NCI-H1092 treated with DMSO at 0.1 percent for 48 hours (cell line): ENCODE measurements around the gene LDLRAD4.

Source experiments
- DNase-seq: peaks from one replicate; lab custom pipeline; 2025; lab: John Stamatoyannopoulos, UW

The LDLRAD4 gene

DNA sequence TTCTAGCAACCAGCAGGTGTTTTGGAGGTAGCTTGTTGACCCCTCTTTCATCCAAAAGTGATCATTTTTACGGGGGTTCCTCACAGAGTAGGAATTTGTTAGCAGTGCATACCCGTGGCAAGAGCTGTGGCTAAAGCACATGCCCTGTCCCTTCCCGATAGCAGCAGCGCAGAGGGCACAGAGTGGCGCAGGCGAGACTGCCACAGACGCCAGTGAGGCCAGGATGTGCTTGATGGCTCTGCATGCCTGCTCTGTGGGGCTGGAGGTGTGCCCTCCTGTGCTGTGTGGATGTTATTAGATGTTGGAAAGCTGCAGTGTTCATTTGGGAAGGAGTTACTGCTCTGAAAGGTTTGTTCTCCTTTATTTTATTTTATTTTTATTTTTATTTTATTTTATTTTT lies 354.2 kb downstream of the LDLRAD4 start:
- no peak for DNase-seq

DNA sequence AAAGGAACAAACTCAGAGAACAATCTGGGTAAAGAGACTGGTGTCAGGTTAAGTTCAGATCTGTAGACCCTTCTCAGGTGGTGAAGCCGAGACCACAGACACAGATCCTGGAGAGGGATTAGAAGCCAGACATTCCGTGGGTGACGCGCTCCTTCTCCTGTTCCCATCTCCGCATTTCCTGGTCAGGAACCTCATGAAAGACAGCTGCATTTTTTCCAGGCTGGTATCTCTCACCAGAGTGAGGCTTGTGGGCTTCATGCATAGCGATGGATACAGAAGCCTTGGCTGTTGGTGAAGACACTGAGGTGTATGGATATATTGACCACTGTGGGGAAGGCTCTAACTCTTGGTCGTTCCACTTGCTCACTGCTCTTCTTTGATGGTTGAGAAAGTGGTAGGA lies 355.2 kb downstream of the LDLRAD4 start:
- DNase-seq: no peak

DNA sequence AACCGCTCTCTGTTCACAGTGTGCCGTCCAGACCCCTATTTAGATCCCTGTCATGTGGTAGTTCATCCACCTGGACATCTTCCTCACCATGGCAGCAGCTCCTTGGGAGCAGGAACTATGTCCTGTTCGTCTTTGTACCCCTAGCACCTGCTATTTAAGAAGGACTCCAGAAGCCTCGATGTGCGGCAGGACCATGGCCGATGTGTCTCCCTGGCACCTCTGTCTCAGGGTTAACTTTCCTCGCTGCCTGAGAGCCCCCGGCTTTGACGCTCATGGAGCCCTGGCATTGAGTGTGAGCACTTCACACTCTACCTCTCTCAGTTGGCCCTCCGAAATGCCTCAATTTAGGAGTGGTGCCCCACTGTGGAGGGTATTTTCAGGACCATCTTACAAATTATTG lies 355.8 kb downstream of the LDLRAD4 start:
- no peak for DNase-seq

DNA sequence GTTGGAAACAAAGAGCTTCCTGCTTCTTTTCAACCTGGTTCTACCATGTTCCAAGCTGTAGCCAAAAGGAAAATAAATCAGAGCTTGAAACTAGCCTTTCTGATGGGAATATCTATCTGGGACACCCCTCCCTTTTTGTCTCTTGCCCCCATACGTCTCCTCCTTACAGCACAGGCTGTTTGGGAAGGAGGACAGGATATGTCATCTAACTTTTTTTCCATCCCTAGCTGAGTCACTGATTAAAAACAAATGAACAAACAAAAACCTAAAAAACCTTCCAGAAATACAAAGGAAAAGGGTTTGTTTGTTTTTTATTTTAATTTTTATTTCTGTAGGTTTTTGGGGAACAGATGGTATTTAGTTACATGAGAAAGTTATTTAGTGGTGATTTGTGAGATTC lies 356.2 kb downstream of the LDLRAD4 start:
- DNase-seq: no peak

DNA sequence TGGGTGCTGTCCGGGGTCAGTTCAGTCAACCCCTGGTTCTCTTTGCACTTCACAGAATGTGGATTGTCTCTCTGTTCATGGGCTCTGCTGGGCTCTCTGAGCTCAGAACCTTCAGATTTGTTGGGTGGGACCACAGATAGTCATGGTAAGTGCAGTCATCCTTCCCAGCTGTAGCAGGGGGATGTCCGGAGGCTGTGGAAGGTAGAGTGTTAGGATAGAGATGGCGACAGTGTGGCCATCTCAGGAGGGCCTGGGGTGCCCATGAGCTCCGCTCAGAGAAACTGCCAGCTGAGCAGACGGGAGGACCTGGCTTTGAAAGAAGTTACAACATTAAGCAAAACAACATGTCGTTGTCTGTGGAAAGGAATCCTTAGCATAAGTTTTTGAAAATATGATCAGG lies 358.0 kb downstream of the LDLRAD4 start:
- DNase-seq: no peak

DNA sequence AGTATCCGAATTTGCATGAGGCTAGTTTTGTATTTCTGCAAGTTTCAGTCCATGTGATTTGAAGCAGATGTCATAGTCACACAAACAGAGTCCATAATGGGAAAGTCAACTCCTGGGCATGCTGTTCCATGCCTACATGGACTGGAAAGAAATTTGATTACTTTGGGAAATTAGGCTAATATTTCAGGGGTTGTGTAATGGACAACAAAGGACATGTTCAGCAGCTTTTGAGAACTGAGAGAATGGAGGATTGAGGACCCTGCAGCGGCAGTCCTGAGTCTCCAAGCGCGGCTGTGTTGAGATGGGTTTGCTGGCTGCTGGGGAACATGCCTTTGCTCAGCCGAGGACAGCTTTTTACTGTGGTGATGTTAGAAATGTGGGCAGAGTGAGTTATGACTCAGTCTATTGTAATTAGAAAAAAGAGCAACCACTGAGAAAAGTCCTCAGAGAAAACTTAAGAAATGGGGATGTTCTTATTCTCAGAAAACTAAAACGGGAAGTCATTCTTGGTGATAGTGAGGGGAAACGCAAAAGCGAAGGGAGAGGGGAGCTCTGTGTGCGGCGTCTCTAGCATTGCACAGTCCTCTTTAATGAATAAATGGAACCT lies 358.6 kb downstream of the LDLRAD4 start:
- no peak for DNase-seq

DNA sequence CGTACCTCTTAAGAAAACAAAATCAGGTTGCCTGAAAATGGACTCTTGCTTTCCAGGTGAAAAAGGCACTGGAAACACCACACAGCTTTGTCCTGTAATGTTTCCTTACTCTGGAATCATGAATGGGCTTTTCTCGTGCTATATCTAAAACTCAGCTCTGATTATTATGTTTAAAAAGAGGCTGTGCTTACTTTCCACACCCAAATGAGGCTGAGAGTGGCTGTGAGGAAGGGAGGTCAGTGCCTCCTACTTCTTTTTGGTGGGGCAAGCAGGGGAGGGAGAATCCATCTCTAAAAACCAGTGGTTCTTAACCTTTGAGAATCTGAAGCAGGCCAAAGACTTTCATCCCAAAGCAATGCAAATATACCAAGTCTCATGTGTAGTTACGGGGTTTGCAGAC lies 359.2 kb downstream of the LDLRAD4 start:
- DNase-seq: no peak

DNA sequence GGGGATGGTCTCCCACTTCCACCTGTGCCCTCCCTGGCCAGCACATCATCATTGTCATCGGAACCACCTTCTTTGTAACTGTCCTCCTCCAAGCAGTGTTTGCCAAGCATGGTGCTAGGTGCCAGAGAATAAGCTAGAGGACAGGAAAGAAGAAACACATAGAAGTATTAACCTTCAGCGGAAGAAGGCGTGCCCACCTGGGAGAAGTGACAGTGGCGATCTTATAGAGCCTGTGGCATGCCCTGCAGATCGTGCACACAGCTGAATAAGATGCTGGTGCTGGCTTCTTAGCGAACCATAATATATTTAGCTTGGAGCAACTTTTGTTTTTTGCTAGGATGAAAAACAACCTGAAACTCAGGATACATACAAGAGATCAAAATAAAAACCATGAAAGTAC lies 359.8 kb downstream of the LDLRAD4 start:
- DNase-seq: no peak

DNA sequence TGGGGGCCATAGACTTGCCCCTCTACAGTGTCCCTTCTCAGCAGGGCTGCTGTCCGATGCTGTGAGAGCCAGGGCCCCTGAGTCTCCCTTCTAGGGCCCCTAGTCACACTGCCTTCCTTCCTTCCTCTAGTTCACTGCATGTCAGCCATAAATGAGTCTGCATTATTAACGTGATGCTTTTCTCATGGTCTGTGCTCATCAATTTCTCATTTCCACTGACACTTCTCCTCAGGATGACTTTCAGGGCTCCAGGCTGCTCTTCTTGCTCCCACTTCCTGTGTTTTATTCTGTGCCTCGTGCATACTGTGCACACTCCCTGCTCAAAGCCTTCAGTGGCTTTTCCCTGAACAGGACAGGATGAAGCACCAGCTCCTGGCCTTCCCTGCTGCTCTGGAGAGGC lies 361.3 kb downstream of the LDLRAD4 start:
- no peak for DNase-seq

DNA sequence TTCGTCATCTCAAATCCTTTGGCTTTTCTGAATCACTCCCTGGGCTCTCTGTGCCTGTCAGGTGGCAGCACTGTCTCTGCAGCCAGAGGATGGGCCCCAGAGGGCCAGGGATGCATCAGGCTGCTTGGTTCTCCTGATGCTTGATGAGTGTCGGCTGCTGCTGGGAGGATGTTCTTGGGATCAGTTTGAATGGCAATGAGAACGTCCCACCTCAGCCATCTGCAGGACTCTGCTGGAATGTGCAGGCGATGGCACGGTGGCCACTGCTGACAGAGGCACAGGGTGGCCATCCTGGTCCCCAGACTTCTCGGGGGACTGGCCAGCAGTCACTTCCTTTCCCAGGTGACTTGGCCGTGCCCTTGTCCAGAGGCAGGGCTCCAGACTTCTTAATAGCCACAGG lies 361.8 kb downstream of the LDLRAD4 start:
- DNase-seq: no peak

DNA sequence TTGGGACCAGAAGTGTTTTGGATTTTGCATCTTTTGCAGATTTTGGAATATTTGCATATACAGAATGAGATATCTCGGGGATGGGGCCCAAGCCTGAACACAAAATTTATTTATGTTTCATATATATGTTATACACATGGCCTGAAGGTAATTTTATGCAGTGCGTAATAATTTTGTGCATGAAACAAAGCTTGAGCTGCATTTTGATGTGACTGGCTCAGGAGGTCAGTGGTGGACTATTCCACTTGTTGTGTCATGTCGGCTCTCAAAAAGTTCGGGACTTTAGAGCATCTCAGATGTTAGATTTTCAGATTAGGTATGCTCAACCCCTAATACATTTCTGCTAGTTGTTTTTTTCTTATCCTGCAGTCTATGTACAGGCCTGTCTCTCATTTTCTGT lies 362.4 kb downstream of the LDLRAD4 start:
- DNase-seq: no peak

DNA sequence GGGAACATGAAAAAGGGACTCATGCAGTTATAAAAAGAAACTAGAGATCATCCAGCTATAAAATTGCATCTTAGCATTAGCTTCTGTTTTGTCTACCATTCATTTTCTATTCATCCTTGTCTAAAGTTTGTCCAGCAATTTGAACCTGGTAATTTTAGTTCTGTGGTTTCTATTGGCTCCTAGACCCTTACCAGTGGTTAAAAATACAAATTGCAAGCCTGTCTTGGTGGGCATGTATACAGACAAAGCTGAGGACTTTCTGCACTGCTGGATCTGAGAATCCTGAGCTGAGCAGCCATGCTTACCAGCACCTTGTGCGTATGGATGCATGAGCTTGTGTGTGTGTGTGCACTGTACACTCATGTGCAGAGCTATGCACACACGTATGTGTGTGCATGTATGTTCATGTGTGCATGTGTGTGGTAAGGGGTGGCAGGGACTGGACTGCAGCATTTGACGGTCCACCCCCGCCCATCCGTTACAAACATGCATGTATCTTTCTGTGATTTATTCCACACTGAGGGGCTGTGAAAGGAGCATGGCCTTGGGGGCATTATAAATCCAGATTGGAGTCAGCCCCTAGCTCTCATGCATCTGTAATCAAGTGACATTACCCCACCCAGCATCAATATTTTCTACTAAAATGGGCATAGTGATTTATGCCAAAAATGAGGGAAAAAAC lies 363.1 kb downstream of the LDLRAD4 start:
- no peak for DNase-seq

DNA sequence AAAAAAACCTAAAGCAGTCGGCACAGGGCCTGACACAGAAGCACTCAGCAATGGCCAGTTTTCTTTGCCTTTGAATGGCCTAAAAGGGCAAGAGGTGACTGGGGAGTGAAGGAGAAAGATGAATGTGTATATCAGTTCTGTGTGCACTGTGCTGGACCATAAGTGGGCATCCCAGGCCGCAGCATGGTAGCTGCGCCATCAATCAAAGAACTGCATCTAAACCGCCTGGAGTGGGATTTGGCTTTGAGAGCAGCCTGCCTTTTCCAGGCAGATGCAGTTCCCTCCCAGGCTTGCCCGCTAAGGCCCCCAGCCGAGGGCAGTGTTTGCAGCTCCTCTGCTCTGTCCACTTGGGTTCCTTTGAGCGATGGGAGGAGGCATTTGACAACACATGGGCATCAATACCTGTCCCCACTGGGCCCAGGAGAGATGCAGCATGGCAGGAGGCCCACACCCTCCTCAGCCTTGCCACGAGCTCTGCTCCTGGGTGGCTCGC lies 363.7 kb downstream of the LDLRAD4 start:
- DNase-seq: no peak

DNA sequence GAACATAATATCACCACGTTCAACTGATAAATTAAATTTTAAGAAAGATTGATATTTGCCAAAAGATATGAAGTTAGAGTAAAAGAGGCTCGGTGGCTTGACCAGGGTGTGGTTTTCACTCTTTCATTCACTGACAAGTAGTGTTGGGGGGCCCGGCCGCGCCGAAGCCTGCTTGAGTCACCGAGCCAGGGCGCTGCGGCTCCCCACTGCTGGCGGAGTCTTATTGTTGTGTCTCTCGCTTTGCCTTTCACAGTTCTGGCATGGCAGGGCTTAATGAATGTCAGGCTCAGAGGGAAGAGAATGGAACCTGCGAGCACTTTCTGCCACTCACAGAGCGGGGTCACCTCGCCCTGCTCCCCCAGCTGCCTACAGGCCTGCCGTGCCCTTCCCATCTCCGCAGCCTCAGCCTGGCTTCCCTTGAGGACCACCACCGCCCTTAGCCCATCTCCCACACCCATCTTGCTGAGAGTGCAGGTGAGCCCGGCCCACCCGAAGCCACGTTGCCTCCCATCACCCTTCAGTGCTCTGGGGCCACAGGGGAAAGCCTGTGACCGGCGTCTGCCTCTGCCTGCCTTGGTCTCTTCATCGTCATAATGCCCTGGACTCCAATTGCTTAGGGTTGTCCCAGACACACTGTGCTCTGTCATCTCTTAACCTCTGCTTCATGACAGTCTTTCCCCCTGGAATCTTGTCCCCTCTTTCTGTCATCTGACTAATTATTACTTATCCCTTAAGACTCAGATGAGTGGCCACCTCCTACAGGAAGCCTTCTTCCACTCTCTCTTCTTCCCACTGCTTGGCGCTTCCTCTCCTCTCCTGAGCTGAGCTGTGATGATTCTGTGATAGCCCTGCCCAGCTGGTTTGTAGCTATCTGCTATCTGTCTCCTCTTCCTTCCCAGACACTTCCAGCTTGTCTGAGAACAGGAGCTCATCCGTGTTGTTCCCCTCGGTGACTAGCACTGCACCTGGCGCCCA lies 365.3 kb downstream of the LDLRAD4 start:
- no peak for DNase-seq

DNA sequence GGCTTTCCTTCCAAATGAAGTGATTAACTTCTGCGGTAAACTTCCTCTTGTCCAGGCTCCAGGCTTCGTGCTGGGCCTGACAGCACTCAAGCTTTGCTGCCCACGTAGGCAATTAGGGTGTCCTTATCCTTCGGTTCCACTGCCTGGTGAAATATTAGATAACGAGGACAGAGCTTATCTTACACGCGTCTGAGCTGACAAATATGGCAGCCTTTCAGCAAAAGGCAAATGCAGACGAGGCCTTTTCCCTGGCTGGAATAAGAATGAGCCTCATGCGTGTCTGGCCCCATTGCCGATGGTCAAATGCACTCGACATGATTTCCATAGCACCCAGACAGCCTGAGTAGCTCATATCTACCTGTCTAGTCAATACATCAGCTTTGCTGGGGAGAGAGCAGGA lies 366.3 kb downstream of the LDLRAD4 start:
- DNase-seq: no peak

DNA sequence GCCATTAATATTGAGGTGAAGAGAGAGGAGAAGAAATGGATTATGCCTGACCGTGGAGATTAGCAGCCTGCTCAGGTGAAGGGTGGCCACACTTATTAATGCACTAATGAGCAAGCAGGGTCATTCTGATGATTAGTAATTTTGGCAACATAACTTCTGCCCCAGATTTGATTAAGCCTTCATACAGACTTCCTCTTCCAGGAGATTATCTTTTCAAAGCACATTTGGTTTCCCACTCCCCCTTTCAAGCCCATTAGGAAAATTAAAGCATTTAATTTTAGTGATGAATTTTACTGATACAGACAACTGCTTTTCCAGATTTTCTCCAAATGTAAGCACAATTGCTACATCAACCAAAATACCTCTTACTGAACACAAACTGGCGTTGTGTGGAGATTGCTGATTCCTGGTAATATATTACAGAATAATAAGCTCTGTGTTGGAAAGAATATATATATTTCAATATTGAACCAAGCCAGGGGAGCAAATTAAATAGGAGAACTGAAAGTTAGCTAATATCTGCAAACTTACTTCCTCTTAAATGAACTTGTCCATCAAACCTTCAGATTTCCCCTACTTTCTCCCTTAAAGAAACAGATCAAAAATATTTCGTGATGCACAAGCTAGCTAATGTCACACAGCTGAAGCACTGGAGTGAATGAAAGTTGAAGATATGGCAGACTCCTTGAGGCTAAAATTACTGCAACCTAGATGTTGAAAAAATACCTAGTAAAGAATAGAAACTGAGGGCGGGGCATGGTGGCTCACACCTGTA lies 367.0 kb downstream of the LDLRAD4 start:
- no peak for DNase-seq

DNA sequence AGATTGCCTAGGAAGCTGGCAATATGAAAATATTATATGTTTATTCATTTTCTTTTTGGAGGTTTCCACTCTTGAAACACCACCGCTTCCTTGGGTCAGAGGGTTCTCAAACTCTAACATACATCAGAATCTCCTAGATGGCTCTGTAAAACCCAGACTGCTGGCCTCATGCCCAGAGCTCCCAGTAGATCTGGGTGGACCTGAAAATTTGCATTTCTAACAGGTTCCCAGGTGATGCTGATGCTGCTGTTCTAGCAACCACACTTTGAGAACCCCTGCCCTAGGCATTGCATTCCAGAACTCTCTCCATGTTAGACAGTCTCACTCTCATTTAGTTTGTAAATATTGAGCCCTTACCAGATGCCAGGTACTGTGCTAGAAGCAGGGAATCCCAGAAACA lies 368.4 kb downstream of the LDLRAD4 start:
- no peak for DNase-seq

DNA sequence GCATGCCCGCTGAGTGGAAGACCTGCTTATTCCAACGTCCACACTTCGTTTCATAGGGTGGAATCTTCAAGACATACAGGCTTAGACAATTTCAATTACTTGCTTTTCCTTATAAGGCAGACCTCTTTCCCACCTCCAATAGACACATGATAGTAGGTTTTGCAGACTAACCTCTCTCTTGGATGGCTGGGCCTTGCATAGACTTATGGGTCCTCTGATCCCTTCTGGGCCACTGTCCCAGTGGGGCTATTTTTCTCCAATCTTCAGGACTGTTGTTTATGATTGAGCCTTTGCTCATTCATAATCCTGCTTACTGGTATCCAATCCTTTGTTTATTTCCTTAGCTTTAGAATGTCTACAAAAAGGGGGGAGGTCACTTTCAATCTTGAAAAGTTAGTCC lies 368.9 kb downstream of the LDLRAD4 start:
- DNase-seq: no peak

DNA sequence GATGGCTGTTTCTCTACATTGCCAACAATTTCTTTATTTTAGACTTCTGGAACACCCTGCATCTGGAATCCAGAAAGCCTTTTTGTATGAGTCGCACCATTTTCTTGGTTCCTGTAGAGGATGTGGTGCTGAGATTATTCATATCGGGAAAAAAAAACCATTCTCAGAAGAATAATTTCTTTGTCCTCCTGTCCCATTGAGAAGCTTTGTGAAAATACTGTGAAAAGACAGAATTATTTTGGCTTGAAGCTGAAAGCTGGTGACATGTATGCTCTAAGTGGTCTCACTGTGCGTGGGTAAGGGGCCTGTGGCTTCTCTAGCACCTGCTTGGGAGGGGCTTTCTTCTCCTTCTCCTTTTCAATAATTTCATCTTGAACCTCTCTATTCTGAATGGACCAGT lies 369.4 kb downstream of the LDLRAD4 start:
- DNase-seq: no peak

DNA sequence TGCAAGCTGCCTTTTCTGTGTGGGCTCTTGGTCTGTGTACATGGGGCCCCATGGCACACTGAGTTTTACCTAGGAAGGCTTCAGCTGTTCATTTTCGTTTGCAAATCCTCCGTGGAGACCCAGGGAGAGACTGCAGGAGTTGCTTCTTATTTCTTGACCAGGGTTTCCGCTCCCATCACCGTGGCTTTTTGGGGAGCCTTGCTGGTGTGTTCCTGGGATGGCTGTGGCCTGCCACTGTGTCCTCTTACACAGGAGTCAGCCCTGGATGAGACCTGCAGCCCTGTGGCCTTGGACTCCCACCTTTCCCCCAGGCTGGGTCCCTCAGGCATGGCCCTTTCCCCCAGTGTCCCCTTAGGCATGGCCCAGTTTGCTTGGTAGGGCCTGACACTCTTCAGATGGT lies 370.8 kb downstream of the LDLRAD4 start:
- DNase-seq: no peak

DNA sequence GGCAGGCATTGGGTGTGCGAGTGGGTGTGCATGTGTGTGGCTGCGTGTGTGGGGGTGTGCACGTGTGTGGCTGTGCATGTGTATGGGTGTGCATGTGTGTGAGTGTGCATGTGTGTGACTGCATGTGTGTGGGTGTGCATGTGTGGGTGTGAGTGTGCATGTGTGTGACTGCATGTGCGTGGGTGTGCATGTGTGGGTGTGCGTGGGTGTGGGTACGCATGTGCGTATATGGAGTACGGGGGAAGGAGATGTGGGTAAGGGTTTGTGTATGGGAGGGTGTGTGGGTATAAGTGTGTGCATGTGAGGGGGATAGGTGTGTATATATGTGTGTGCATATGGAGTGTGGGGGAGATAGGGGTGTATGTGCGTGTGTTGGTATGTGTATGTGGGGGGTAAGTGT lies 371.4 kb downstream of the LDLRAD4 start:
- DNase-seq: no peak

DNA sequence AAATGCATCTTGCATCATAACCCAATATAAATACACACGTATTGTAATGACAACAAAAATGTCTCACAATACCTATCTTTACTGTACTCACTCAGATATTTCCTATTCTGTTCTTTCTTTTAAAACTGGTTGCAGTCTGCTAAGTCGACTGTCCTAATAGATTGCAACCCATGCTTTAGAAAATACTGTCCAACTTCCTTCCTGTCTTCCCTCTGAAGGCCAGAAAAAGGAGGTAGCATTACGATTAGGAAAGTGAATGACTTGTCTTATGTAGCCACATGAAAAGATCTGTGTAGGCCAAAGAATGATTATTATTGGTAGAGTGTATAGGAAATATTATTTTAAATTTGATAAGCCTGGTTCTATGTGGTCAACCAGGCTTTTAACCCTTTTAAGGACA lies 373.7 kb downstream of the LDLRAD4 start:
- no peak for DNase-seq
